HG02571 (cell line): ENCODE data around the gene NUAK1.

Source experiments
- ATAC-seq: cut with Tn5 transposase; IDR thresholded peaks from one replicate; pipeline ENCODE4 v1.9.1; 2021; ENCODE audit warnings: mild to moderate bottlenecking, moderate library complexity; ENCODE audit not compliant: unreplicated experiment

The NUAK1 gene

DNA sequence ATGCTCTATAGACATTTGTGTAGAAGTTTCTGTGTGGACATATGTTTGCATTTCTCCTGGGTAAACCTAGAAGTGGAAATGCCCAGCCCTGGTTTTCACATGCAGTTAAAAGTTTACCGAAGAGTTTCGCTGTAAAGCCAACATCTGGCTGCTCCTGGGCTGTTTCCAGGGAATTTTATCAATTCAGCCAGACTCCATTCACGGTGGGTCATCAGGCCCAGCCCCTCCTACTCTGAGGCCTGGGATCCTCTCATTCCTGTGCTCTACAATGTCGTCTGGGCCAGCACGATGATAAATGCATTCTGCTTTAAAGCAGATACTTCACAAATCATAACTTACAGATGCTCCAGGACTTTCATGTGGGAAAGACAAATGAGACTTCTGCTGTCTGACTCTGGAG, 7.1 kb downstream of the NUAK1 start:
- no peak for ATAC-seq

DNA sequence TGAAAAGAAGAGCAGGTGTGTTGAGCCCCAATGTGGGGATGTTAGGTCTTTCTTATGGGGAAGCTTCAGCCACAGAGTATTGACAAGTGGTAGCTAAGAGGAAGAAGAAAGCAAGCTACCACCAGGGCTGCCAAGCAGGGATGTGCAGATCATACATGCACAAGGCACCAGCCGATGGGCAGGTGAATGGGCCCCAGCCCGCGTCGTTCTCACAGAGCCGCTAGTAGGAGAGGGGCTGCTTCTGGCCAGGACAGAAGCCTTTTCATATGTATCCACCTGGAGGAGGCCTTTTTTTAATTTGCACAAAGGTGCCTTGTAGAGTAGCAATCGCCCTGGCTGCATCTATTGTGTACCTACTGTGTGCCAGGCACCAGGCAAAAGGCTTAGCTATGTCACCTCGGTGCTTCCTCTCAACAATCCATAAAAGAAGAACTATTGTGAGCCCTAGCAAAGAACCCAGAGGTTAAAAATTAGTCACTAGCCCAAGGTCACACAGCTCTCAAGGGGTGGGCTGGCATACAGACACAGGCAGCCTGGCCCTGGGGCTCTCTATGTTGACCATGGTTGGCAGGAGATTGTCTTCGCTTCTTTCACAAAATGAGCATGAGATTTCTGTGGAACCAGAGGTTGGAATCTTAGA, 8.2 kb downstream of the NUAK1 start:
- ATAC-seq: no peak

DNA sequence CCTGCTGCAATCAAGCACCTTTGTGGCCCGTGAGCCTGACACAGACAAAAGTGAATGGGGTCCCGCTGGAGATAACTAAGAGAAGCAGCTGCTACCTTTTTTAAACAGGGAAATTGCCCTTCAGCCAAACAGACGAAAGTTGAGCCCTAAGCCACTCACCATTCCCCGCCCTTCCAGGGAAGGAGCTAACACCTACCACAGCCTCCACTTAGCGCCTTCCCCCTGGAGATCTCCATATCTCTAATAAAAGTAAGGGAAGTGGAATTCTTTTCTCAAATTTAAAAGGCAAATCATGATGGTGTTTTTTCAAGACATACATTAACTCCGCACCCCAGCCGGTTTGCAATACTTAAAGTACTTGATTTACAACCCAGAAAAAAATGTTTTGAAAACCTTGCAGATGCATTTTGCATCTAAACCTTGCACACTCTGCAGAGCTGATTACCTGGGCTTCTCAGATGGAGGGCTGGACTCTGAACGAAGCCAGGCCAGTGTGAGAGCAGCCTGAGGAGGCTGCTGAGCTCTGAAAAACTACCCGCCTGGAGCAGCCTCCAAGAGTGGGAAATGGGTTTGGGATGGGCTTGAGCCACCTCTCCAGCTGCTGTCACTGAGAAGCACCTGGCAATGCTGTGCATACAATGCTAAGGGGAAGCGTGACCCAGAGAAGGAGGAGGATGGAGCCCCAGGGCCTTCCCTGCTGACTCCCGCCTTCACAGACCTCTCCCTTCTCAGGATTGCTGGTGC, 10.0 kb downstream of the NUAK1 start:
- ATAC-seq: no peak

DNA sequence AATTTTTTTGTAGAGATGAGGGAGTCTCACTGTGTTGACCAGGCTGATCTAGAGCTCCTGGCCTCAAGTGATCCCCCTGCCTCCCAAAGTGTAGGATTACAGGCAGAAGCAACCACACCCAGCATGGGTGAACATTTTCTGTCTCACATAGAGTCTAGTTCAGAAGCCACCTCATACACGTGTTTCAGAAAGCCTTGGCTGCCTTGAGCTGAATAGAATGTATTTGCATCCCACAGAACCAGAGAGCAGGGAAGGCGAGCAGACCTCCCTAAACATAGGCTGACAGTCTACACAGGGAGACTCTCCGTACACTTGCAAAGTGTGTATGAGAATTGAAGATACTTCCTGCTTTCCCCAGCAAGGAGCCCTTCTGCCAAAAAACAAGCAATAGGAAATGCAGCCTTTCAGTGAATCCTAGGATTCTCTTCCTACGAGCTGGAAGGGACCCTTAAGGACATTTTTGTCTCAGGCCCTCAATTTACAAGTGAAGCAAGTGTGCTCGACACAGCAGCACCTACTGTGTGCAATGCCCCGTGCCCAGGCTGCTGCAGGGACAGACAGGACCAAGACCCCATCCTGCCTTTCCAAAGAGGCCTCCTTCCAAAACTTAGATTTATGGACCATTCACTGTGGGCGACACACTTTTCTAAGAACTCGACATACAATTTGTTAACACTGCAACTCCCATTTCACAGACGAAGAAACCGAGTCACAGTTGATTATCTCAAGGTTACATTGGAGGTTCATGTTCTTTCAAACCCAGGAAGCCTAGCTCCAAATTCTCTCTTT, 11.2 kb downstream of the NUAK1 start:
- ATAC-seq: no peak

DNA sequence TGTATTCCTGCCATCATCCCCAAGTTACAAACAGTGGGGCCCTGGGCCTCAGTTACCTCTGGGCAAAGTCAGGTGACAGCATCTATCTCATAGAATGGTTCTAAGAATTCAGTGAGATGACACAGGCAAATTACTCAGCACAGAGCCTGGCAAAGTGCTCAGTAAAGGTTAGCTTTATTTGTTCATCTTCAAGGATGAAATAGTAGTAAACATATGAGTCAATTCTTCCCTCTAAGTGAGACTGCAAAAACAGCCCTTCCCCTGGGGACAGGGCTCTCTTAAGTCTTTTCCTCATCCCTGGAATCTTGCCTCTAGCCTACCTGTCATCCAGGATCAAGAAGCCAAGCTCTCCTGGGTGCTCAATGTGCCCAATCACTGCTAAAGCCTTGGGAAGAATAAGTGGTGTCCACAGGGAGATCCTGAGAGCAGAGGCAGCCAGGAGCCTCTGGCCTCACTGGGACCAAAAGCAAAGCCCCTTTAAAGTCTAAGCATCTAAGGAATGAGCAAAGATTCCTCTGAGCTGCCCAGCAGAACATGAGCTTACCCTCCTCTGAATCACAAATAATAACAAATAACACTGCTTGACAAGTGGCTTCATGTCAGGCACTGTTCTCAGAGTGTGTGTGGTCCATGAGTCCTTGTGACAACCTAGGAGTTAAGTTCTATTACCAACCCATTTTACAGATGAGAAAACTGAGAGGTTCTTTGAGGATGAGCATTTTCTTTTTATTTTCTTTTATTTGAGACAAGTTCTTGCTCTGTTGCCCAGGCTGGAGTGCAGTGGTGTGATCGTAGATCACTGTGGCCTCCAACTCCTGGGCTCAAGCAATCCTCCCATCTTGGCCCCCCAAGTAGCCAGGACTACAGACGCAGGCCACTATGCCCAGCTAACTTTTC, 12.1 kb downstream of the NUAK1 start:
- no peak for ATAC-seq

DNA sequence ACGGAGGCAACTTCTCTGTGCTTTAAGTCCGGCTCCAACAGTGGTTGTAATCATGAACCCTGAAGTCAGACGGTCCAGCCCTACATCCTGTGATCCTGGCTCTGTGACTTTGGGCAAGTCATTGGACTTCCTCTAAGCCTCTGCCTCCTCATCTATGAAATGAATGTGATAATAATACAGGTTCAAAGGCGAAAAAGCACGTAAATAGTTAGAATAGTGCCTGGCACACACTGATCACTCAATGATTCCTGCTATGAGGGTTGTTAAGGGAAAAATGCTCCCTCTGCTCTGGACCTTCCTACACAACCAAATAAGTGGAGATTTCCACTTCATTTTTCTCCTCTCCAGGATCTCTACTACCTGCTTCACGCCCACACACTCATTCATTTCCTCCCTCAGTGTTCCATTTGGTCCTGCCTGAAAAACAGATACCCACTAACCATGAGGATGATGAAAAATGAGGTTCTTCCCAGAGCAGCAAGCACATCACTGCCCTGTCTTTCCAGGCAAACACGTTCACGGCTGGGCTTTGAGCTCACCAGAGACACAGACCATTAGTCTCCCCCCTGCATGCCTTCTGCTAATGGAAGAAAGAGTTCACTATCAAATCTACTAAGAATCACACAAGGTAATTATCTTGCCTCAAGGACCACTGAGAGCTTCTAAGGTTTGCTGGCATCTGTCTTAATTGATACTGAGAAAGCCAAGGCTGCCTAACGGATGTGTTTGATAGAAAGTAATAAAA, 13.2 kb downstream of the NUAK1 start:
- no peak for ATAC-seq

DNA sequence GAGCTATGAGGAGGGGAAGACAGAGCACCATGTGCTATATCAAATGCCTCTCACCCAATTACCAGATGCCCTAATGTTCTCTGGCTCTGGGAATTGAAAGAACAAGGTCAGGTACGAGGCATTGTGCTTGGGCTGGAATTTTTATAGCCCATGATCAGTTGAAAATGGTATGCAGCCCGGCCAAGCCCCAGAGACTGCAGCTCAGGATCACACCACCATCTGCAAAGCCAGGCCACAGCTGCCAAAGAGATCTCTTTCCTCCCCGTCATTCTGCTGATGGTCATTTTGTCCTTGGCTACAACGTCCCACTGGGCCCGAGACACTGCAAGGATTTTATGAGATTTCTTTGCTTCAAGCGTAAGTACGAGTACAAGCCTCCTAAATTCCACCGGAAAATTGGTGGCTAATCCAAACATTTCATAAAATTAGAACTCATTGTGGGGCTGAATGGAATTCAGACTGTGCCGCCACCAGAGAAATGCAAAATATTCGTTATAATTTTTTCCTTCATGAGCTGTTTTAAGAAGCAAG, 15.1 kb downstream of the NUAK1 start:
- ATAC-seq: no peak

DNA sequence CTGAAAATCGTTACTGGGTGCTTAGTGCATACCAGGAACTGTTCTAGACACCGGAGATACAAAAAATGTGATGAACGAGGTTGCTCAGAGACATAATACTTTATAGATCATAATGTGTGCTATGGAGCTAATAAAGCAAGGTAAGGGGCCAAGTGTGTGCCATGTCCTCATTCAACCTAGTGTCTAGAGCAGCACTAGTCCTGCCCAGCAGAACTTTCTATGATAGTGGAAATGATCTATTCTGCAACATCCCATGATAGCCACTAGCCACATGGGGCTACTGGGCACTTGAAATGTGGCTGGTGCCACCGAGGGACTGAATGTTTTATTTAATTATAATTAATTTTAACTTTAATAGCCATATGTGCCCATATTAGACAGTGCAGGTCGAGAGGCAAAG, 15.6 kb downstream of the NUAK1 start:
- no peak for ATAC-seq

DNA sequence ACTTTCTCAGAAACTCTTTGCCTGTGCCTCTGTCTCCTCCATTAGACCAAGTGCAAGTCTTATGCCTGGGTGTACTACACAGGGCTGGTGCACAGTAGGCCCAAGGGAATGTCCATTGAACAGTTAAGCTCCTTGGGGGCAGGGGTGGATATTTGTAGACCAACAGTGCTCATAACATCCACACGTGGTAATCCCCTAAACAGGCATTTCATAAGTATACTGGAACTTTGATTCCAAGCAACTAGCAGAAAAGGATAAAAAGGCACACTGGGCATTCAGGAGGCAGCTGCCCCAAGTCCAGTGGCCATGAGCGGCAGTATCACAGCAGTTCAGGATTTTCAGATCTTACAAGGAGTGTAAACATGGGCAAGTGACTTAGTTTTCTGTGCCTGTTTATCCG, 16.8 kb downstream of the NUAK1 start:
- no peak for ATAC-seq

DNA sequence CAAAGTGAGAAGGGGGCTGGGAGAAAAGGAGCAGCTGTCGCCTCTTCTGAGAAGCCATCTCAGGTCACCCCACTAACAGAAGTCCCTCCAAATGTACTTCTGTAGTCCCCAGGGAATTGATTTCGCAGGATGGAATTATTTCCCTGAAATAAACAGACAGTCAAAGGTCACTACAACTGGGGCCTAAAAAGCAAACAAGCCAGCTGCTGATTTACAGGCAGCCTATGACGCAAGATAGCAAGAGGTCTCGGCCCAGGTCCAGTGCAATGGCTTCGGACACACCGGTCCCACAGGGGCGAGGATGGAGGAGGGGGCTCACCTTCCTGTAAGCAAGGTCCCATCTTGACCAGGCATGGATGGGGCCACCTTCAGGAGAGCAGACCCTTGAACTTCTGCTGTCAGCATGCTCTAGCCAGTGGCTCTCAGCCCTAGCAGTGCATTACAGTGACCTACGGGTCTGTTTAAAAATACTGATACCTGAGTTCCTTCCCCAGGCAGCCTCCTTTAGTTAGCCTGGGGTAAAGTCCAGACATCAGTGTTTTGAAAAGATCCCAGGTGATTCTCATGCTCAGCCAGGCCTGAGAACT, 18.1 kb downstream of the NUAK1 start:
- no peak for ATAC-seq

DNA sequence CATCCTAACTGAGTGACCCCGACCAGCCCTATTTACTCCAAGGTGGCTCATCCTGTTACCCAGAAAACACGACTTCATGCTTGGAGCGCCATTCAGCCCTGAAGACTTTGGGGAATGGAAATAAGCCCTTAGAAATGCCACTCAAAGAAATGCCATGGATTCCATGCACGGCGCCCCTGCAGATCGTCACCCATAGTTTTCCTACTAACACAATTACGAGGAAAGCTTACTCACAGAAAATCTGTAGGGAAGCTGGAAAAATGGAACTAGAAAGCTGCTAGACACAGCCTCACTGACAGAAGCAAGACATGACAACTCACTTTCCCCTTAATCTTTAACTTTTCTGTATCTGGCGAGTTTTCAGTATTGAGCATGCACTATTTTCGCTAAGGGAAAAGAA, 19.5 kb downstream of the NUAK1 start:
- ATAC-seq: no peak

DNA sequence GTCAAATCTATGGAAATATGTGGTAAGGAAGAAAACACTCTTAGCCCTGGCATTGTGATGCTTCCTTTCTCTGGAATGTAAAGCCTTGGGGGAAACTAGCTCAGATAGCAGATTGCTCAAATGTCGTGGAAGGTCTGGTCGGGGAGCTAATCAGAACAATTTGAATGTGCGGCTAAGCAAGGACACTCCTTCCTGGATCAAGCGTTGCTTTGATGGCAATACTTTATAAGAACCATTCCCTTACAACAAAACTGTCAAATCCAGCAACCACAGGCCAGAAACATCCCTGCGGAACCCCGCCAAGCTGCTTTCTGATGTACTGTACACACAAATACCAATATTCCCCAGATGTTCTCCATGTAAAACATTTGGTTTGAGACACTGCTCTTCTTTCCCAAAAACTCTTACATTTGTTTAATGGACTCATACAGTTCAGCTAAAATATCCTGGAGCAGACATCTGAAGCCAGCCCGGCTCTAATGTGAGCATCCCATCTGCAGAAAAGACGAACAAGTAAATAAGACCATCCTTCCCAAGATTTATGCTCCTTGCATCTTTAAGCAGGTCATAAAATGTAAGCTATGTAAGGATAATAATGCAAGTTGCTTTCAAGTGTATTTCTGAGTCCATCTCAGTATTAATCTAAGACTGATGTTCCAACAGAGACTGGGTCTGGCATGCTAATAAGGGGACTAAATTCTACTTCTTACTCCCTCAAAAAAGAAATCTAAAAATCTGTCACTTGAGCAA, 20.2 kb downstream of the NUAK1 start:
- no peak for ATAC-seq

DNA sequence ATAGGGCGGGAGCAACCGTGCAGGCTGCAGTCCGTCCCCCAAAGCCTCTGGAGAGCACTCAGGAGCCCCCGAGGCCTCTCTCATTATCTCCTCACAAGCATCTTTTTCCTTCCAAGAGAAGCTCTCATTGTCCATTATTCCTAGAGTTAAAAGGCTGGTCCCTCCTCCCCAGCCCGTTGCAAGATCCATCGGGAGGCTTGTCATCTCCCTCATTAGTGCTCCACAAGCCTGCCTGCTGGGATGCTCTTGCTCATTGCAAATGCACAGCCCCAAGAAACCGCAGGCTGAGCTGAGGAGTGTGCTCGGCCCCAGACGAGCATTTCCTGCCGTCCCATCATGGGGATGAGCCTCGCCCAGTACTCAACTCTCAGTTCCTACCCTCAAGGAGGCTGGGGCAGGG, 23.3 kb downstream of the NUAK1 start:
- no peak for ATAC-seq

DNA sequence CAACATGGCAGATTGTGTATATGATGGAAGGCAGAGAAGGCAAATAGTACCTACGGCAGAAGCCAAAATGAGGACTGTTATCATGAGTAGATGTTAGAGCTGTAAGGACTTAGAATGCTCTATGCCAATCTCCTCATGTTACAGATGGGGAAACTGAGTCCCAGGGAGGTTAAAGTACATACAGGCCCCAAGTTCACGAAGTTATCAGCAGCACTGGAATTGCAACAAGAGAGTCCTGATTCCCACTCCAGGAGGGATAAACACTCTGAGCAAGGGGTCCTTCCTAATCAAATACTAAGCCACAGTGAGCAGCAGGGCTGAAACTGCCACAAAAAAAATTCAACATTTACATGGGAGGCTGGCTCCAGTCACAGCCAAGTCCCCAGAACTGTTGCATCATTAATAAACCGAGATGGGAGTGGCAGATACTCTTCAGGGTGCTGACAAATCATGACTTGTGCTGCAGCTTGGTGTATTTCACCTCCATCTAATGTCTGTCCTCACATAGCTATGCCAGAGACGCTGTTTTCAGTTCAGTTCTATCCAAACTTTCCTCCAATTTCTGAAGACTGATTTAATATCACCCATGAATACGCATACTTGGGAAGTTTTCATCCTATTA, 24.2 kb downstream of the NUAK1 start:
- no peak for ATAC-seq

DNA sequence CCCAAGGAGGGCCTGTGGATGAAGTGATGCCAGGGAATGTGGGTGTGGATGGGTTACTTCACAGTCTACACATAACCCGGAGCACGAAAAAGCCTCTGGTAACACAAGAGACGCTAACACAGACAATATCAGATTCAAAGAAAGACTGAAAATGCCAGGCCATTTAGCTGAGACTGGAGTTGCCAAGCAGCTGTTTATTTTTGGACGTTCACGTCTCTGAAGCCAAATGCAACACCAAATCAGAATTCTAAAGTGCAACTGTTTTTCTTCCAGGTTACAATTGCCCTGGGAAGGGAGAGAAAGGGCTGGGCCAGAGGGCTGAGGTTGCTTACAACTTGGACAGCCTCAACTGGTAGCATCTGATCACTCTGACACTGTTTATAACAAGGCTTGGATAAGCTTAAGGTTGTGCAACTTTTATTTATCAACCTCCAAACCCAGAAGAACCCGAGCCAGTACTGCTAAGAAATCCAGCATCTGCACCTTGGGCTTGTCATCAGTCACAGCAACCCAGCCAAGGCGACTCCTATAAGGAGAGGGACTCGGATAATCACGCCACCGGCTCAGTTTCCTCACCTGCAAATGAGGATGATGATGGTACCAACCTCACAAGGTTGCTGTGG, 24.8 kb downstream of the NUAK1 start:
- no peak for ATAC-seq

DNA sequence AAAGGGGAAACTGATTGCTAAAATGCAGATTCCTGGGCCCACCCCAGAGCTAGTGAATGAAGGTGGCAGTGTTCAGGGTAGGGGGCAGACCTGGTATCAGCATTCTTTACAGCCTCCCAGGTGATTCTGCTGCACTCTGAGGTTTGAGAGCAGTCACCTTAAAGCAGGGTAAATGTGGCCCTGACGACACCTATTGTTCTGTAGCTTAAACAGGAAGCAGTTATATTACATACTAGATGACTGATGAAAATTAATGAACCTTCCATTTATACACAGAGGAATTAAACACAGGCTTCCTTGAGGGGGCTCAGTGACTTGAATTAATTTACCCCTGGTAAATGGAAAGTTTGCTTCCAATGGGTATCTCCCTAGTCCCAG, 25.3 kb downstream of the NUAK1 start:
- no peak for ATAC-seq

DNA sequence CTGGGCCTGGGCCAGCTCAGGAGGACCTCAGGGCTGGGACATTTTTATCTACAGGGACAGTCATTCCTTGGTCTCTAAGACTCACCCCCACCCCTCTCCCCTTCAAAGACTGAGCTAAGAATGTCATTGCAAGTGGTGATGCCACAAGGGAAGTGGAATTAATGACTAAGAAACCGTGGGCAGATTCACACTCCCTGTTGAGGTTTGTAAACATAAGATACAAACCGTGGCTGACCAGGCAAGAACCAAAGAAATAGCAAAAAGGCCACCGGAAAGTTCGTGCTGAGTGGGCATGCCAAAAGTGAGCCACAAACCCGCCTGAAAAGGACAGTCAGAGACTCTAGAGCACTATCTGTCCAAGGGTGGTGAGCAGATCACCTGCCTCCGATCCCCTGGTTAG, 25.7 kb downstream of the NUAK1 start:
- no peak for ATAC-seq

DNA sequence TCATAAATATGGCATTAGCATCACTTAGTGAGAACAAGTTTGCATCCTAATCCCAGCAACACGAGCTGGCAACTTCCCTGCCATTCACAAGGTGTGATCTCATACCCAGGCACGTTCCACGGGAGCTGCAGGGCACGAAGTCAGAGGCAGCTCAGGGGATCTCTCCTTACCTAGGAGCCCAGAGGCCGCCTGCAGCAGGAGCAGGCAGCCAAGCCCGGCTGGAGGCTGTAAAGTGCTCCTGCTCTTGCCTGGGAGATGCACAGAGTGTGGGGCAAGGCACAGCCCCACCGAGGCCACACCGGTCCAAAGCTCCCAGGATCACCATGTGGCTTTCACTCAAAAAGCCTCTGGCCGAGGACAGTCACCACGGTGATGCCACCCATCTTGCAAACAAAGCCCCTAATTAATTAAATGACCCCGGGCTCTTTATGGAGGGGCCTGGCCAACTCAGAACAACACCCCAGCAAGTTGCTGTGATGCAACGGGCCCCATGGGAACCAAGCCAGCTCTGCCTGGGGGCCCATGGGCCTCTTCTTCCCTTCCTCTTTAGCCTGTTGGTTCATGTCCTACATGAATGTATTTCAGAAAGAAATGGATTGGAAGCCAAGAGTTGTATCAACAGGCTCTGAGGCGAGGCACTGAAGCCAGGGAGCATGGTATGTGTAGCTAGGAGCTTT, 26.5 kb downstream of the NUAK1 start:
- no peak for ATAC-seq
